Stromal cell of bone marrow (primary cell): ENCODE results near the gene COPE.
A peak's percentile ranks its signal among the peaks of the same experiment; 100 is the strongest.
"Not testable (repeated sequence)": the region's sequence is repeated elsewhere in the genome, so short reads cannot be mapped to it uniquely, and the experiment has no call there.

ENCODE experiments used
- DNase-seq: peaks from one replicate; pipeline ENCODE4 v3.0.0-alpha.2; 2012; ENCODE audit warnings: low read depth

The COPE gene

GRCh38 chr19:18919086-18919899 lies at the start of gene COPE, which contains the start of gene DDX49:
Gene COPE, minus strand, starts transcription at chr19:18919387. Its CDS starts 39 bp downstream, at chr19:18919348.
Gene DDX49, plus strand, starts transcription at chr19:18919715. Its CDS starts 27 bp downstream, at chr19:18919742.
- peak; percentile 100 for DNase-seq

DNA sequence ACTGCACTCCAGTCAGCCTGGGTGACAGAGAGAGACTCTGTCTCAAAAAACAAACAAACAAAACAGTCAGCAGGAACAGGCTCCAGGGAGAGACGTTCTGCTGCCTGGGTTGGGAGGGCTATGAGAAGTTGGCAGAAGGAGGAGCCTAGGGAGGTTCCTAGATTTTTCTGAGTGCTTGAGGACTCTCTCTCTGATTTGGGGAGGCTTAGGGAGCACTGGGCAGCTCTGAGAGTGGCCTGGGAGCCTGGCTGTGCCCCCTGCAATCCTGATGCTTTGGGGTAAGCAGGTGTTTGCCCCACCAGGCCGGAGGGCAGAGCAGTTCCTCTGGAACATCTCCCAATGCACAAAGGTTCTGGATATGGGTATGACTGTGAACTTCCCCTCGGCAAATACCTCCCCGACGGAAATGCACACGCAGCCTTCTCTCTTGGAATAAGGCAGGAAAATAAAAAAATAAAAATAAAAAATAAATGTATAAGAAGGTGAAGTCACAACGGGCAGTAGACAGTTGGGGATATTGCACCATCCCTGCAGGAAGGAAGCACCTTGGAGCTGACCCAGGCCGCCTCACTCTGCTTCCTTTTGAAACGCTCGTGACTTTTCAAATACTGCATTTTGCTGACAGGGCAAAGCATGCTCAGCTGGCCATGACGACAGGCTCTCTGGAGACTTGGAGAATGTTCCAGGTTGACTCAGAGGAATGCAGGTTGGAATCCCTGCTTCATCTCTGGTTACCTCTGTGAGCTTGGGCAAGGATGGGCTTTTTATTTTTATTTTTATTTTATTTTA lies 48.4 kb upstream of the COPE start:
- no peak for DNase-seq

DNA sequence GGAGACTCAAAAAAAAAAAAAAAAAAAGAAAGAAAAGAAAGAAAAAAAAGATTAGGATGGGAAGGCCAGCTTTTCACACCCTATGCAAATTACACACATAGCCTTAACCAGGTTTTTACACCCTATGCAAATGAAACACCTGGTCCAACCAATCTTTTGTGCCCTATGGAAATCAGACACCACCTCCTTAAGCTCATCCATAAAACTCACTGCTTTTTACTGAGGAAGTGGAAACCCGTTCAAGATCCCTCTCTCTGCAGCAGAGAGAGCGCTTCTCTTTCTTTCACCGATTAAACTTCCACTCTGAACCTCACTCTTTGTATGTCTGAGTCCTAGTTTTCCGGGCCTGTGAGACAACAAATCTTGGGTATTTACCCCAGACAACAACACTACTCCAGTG lies 47.1 kb upstream of the COPE start:
- DNase-seq = no peak

- DNase-seq = no peak
These were observed 44.9 kb upstream of the COPE start for GRCh38 chr19:18964121-18964520.

- DNase-seq = no peak
These were observed 42.8 kb upstream of the COPE start for GRCh38 chr19:18961767-18962620.

DNA sequence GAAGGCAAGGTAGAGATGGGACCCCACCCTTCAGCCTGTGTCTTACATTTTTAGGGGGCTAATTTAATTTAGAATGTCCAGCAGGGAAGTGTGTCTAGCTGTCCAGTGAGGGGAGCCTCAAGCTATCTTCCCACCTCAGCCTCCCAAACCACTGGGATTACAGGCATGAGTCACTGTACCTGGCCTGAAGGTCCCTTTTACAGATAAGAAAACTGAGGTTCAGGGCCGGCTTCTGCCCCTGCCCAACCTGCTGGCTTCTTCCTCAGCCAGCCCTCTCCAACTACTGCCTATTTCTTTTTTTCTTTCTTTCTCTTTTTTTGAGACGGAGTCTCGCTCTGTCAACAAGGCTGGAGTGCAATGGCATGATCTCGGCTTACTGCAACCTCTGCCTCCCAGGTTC lies 41.2 kb upstream of the COPE start:
- DNase-seq = no peak

- no peak for DNase-seq
These were observed 35.9 kb upstream of the COPE start for GRCh38 chr19:18955042-18955441.

- DNase-seq = no peak
These were observed 34.9 kb upstream of the COPE start for GRCh38 chr19:18954094-18954493.

- not testable (repeated sequence) for DNase-seq
These were observed 33.3 kb upstream of the COPE start for GRCh38 chr19:18952364-18953003.

- no peak for DNase-seq
These were observed 32.6 kb upstream of the COPE start for GRCh38 chr19:18951721-18952281.

GRCh38 chr19:18949858-18950257 lies 30.7 kb upstream of the COPE start:
- no peak for DNase-seq

DNA sequence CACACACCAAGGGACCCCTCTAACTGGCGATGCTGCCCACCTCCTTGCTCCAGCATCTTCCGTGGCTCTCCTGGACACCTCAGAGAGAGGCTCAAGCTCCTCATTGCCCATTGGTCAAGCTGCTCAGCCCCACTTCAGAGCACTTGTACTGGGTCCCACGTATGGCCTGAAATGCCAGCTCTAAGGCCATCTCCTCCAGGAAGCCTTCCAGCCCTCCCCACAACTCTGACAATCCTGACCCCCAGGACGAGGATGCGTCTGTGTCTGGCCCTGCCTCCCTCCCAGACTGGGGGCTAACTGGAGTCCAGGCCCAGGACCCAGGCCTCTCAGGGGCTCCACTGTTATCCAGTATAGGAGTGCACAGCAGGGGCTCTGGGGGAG lies 29.8 kb upstream of the COPE start:
- no peak for DNase-seq

GRCh38 chr19:18948075-18948975 lies 29.1 kb upstream of the COPE start:
- no peak for DNase-seq

GRCh38 chr19:18946918-18947317 lies 27.7 kb upstream of the COPE start:
- DNase-seq = no peak

GRCh38 chr19:18946335-18946734 lies 27.1 kb upstream of the COPE start:
- no peak for DNase-seq

GRCh38 chr19:18945297-18945696 lies 26.1 kb upstream of the COPE start:
- no peak for DNase-seq

DNA sequence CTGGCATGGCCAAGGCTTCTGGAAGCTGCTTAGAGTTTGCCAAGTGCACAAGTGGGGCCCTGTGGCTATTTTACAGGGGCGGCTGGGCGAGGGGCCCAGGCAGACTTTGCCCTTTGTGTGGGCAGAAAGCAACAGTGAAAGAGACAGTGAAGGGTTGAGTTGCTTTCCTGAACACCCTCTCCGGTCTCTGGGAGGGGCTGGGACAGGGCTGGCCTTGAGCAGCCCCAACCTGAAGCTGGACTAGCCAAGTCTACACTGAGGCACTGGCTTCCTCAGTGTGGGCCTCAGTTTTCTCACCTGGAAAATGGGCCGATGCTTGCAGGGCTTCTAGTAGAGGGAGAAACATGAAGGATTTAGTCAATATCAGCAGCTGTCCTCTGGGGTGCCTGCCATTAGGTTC lies 24.3 kb upstream of the COPE start:
- DNase-seq = no peak

- no peak for DNase-seq
These were observed 23.5 kb upstream of the COPE start for GRCh38 chr19:18942692-18943091.

DNA sequence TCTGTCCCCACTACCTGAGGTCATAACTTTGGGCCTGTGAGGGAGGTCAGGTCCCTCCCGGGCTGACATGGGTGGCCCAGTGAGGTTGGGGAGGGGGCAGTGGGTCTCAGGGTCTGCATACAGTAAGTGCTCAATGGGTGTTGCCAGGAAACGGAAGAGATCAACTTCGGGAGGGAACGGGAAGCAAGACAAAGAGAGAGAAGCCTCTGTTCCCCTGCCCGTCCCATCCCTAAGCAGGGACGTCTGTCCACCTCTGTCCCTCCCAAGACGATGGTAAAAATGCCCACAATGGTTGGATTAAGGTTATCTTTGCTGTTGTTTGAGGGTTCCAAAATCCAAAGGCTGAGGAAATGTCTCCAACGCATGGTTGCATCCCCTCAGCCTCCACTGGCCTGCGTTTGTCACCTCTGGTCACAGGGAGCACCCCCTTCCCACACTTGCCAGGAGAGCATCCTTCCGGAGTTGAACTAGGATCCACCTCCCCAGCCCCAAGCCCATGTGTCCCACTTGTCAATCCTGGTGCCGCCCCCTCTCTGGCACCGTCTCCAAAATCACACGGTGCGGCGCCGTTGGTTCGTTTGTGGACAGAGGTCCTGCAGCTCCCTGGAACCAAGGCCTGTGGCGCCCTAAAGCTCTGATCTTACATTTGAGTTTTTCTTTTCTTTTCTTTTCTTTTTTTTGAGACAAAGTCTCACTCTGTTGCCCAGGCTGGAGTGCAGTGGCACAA lies 22.6 kb upstream of the COPE start:
- DNase-seq = no peak
